ENCODE results near the gene MYH14. TPM values are rescaled to one million over a fixed set of nuclear protein-coding genes. Genes with fewer than 3 reads are reported as not detected.

The MYH14 gene
- polyA plus RNA-seq, 1 donor from 2014 or later = not detected

DNA sequence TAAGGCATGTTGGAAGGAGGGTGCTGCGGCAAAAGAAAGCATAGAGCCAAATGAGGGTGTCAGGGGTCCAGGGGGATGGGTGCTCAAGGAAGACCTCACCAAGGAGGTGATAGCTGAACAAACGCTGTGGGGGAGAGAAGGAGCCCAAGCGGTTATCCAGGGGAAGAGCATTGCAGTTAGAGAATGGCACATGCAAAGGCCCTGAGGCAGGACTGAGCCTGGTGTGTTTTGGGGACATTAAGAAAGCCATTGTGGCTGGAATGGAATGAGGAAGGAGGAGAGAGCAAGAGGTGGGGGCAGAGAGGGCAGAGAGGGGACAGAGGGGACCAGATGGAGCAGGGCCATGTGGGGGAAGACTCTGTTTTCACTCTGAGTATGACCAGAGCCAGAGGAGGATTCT is 6.1 kb upstream of the MYH14 start:
- Histone ChIP-seq H3K9me3 (ENCODE audit: low read length) (no peaks in the 10 kb centered on the region), H4K20me1 (ENCODE audit: insufficient read depth) (no peaks in the 10 kb centered on the region), H3F3A (ENCODE audit: insufficient read depth, low read length, poor library complexity, severe bottlenecking) (no peaks in the 10 kb centered on the region), H3K4me2 (ENCODE audit: low read length) (no peak overlapping the region), H2AFZ (ENCODE audit: low read depth, low read length) (no peak overlapping the region), H3K27me3 (ENCODE audit: insufficient read depth, low read depth, low read length) (no peaks in the 10 kb centered on the region), H3K9me2 (ENCODE audit: insufficient read depth, low read length) (no peaks in the 10 kb centered on the region), H3K79me2 (replicated peaks; ENCODE audit: insufficient read depth, low read length) (no peaks in the 10 kb centered on the region), H3K27ac (ENCODE audit: low read length) (no peak overlapping the region), H3K9ac (ENCODE audit: low read length) (no peak overlapping the region), H3K4me3 (ENCODE audit: low read length) (no peak overlapping the region), H3K36me3 (ENCODE audit: insufficient read depth, low read length) (no peaks in the 10 kb centered on the region)
- no peak for TF ChIP-seq TAF1 (IDR thresholded peaks at IDR 0.05; ENCODE audit: low read depth)
- no peak for TF ChIP-seq EP300 (conservative IDR thresholded peaks at IDR 0.05; ENCODE audit: poor library complexity, severe bottlenecking)
- TF ChIP-seq REST (IDR thresholded peaks at IDR 0.05; ENCODE audit: borderline replicate concordance) = no peak

DNA sequence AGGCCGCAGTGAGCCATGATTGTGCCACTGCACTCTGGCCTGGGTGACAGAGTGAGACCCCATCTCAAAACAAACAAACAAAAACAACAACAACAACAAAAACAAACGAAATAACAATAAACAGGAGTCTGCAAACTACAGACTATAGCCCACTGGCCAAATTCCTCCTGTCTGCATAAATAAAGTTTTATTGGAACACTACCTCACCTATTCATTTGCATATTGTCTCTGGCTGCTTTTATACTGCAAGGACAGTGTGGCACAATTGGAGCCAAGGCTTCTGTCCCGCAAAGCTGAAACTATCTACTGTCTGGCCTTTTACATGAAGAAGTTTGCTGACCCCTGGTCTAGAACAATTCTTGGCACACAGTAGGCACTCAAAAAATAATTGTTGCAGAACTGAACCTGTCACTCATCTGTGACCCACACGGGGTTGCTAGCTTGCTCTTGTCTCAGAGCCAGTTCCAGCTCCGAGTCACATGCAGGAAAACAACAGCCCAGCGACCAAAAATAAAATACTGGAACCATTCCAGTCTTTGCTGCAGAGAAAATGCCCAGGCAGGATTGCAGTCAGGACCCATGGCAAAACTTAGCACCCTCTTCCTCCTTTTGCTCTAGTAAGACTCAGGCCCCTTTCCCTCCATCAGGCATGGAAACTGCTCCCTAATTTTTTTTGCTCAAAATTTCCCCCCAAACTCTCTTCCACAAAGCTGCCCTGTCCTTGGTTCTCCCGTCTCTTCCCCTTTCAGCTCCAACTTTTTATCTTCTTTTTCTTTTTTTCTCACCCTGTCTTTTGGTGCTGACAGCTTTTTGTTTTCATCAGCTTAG is 4.8 kb upstream of the MYH14 start:
- H3F3A ChIP-seq (ENCODE audit: insufficient read depth, low read length, poor library complexity, severe bottlenecking) = no peaks in the 10 kb centered on the region
- H3K4me2 ChIP-seq (ENCODE audit: low read length) = no peak overlapping the region
- H3K27ac ChIP-seq (ENCODE audit: low read length) = no peak overlapping the region
- no peak overlapping the region for H2AFZ ChIP-seq (ENCODE audit: low read depth, low read length)
- no peaks in the 10 kb centered on the region for H3K79me2 ChIP-seq (replicated peaks; ENCODE audit: insufficient read depth, low read length)
- H3K9me2 ChIP-seq (ENCODE audit: insufficient read depth, low read length) = no peaks in the 10 kb centered on the region
- peaks cover 6% of the 10 kb centered on the region for H3K27me3 ChIP-seq (ENCODE audit: insufficient read depth, low read depth, low read length)
- H4K20me1 ChIP-seq (ENCODE audit: insufficient read depth) = no peaks in the 10 kb centered on the region
- H3K36me3 ChIP-seq (ENCODE audit: insufficient read depth, low read length) = no peaks in the 10 kb centered on the region
- TF ChIP-seq POLR2AphosphoS5 (IDR thresholded peaks at IDR 0.05) (no peak), EZH2 (IDR thresholded peaks at IDR 0.05; ENCODE audit: borderline replicate concordance, insufficient read depth, low read length, poor library complexity, severe bottlenecking) (no peak), TAF1 (IDR thresholded peaks at IDR 0.05; ENCODE audit: low read depth) (no peak), RAD21 (conservative IDR thresholded peaks at IDR 0.05) (no peak), EP300 (conservative IDR thresholded peaks at IDR 0.05; ENCODE audit: poor library complexity, severe bottlenecking) (no peak), REST (IDR thresholded peaks at IDR 0.05; ENCODE audit: borderline replicate concordance) (no peak), SMC3 (conservative IDR thresholded peaks at IDR 0.05; ENCODE audit: poor library complexity) (no peak), MXI1 (conservative IDR thresholded peaks at IDR 0.05; ENCODE audit: poor library complexity, severe bottlenecking) (no peak)
- TF ChIP-seq, protein P1, sequence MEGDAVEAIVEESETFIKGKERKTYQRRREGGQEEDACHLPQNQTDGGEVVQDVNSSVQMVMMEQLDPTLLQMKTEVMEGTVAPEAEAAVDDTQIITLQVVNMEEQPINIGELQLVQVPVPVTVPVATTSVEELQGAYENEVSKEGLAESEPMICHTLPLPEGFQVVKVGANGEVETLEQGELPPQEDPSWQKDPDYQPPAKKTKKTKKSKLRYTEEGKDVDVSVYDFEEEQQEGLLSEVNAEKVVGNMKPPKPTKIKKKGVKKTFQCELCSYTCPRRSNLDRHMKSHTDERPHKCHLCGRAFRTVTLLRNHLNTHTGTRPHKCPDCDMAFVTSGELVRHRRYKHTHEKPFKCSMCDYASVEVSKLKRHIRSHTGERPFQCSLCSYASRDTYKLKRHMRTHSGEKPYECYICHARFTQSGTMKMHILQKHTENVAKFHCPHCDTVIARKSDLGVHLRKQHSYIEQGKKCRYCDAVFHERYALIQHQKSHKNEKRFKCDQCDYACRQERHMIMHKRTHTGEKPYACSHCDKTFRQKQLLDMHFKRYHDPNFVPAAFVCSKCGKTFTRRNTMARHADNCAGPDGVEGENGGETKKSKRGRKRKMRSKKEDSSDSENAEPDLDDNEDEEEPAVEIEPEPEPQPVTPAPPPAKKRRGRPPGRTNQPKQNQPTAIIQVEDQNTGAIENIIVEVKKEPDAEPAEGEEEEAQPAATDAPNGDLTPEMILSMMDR (IDR thresholded peaks at IDR 0.05; ENCODE audit: poor library complexity, severe bottlenecking) = no peak
- H3K9me3 ChIP-seq (ENCODE audit: low read length) = no peaks in the 10 kb centered on the region
- no peak overlapping the region for H3K4me3 ChIP-seq (ENCODE audit: low read length)
- H3K9ac ChIP-seq (ENCODE audit: low read length) = no peak overlapping the region
